HG02678 (cell line): Measurements from ENCODE around the gene CAPN5.
"Not testable (repeated sequence)": the region's sequence is repeated elsewhere in the genome, so short reads cannot be mapped to it uniquely, and the experiment has no call there.

Experiments used
- ATAC-seq: cut with Tn5 transposase; IDR thresholded peaks from one replicate; pipeline ENCODE4 v1.9.1; 2021; ENCODE audit warnings: mild to moderate bottlenecking, moderate library complexity; ENCODE audit not compliant: unreplicated experiment

The CAPN5 gene

GRCh38 chr11:77042111-77042726 is 24.6 kb upstream of the CAPN5 start:
- ATAC-seq, result no peak

GRCh38 chr11:77044356-77044755 is 22.4 kb upstream of the CAPN5 start:
- no peak for ATAC-seq

GRCh38 chr11:77044886-77045285 is 21.9 kb upstream of the CAPN5 start:
- no peak for ATAC-seq

GRCh38 chr11:77046060-77046501 is 20.7 kb upstream of the CAPN5 start:
- ATAC-seq, result peak; percentile 43

- peak; percentile 78 for ATAC-seq
Measured at GRCh38 chr11:77047007-77047927, 19.5 kb upstream of the CAPN5 start.

GRCh38 chr11:77047928-77048446 is 18.8 kb upstream of the CAPN5 start:
- ATAC-seq, result not testable (repeated sequence)

GRCh38 chr11:77049026-77049425 is 17.7 kb upstream of the CAPN5 start:
- ATAC-seq, result no peak

GRCh38 chr11:77051511-77051910 is 15.3 kb upstream of the CAPN5 start:
- no peak for ATAC-seq

GRCh38 chr11:77052518-77052917 is 14.3 kb upstream of the CAPN5 start:
- ATAC-seq, result no peak

GRCh38 chr11:77053217-77054015 is 13.4 kb upstream of the CAPN5 start:
- ATAC-seq, result no peak

GRCh38 chr11:77054084-77054483 is 12.7 kb upstream of the CAPN5 start:
- ATAC-seq, result no peak

- no peak for ATAC-seq
Measured at GRCh38 chr11:77055101-77055561, 11.6 kb upstream of the CAPN5 start.

- no peak for ATAC-seq
Measured at GRCh38 chr11:77055913-77056312, 10.9 kb upstream of the CAPN5 start.

- ATAC-seq, result no peak
Measured at GRCh38 chr11:77056814-77057402, 9.9 kb upstream of the CAPN5 start.

GRCh38 chr11:77057938-77058474 is 8.8 kb upstream of the CAPN5 start:
- no peak for ATAC-seq

GRCh38 chr11:77058900-77059299 is 7.9 kb upstream of the CAPN5 start:
- no peak for ATAC-seq

- ATAC-seq, result no peak
Measured at GRCh38 chr11:77059806-77060205, 7.0 kb upstream of the CAPN5 start.

- ATAC-seq, result no peak
Measured at GRCh38 chr11:77060234-77060633, 6.5 kb upstream of the CAPN5 start.

- ATAC-seq, result not testable (repeated sequence)
Measured at GRCh38 chr11:77061258-77061657, 5.5 kb upstream of the CAPN5 start.

GRCh38 chr11:77062924-77063323 is 3.8 kb upstream of the CAPN5 start:
- no peak for ATAC-seq
